ENCODE data around the gene VPS18. TPM values are rescaled to one million over a fixed set of nuclear protein-coding genes. Genes with fewer than 3 reads are reported as not detected.

The VPS18 gene
- total and polyA plus RNA-seq, 2 experiments from 2014 or later, result 5.9 to 42.5 TPM

Small RNA genes within 50 kb of the gene (small RNA-seq; reads per million reads assigned to genes)
- not detected for gene AC025166.1 (ENCODE audit: low replicate concordance)
- gene ISCA1P4 (ENCODE audit: low replicate concordance), result not detected

Other genes with a start within 250 kb of the VPS18 start
- 19.4 and 20.3 TPM in 2 replicates for gene RAD51, start 199.3 kb upstream of the VPS18 start, total RNA-seq (2014; rRNA removed; shearing (Covaris generic))
- gene RAD51, start 199.3 kb upstream of the VPS18 start, polyA plus RNA-seq (2016; fragmentation: Nextera tagmentation; extraction: Ambion mirVana), result 19.5 and 26.2 TPM in 2 replicates
- 16.4 and 17.0 TPM in 2 replicates for gene RMDN3, start 139.2 kb upstream of the VPS18 start, total RNA-seq (2014; rRNA removed; shearing (Covaris generic))
- gene RMDN3, start 139.2 kb upstream of the VPS18 start, polyA plus RNA-seq (2016; fragmentation: Nextera tagmentation; extraction: Ambion mirVana), result 13.0 and 15.6 TPM in 2 replicates
- 44.2 and 45.4 TPM in 2 replicates for gene GCHFR, start 130.4 kb upstream of the VPS18 start, total RNA-seq (2014; rRNA removed; shearing (Covaris generic))
- gene GCHFR, start 130.4 kb upstream of the VPS18 start, polyA plus RNA-seq (2016; fragmentation: Nextera tagmentation; extraction: Ambion mirVana), result 38.9 and 40.2 TPM in 2 replicates
- gene C15orf62, start 124.5 kb upstream of the VPS18 start, total RNA-seq (2014; rRNA removed; shearing (Covaris generic)), result 0.08 and 0.80 TPM in 2 replicates
- 0.16 and 0.68 TPM in 2 replicates for gene C15orf62, start 124.5 kb upstream of the VPS18 start, polyA plus RNA-seq (2016; fragmentation: Nextera tagmentation; extraction: Ambion mirVana)
- 22.7 and 23.5 TPM in 2 replicates for gene ZFYVE19, start 87.4 kb upstream of the VPS18 start, total RNA-seq (2014; rRNA removed; shearing (Covaris generic))
- gene ZFYVE19, start 87.4 kb upstream of the VPS18 start, polyA plus RNA-seq (2016; fragmentation: Nextera tagmentation; extraction: Ambion mirVana), result 8.5 and 9.8 TPM in 2 replicates
- 23.0 and 35.0 TPM in 2 replicates for gene DNAJC17, start 87.0 kb upstream of the VPS18 start, total RNA-seq (2014; rRNA removed; shearing (Covaris generic))
- gene DNAJC17, start 87.0 kb upstream of the VPS18 start, polyA plus RNA-seq (2016; fragmentation: Nextera tagmentation; extraction: Ambion mirVana), result 77.6 and 81.6 TPM in 2 replicates
- gene PPP1R14D, start 65.7 kb upstream of the VPS18 start, total RNA-seq (2014; rRNA removed; shearing (Covaris generic)), result not detected in 2 replicates
- not detected in 2 replicates for gene PPP1R14D, start 65.7 kb upstream of the VPS18 start, polyA plus RNA-seq (2016; fragmentation: Nextera tagmentation; extraction: Ambion mirVana)
- gene SPINT1, start 50.4 kb upstream of the VPS18 start, total RNA-seq (2014; rRNA removed; shearing (Covaris generic)), result 209 and 253 TPM in 2 replicates
- 38.6 and 41.3 TPM in 2 replicates for gene SPINT1, start 50.4 kb upstream of the VPS18 start, polyA plus RNA-seq (2016; fragmentation: Nextera tagmentation; extraction: Ambion mirVana)
- gene RHOV, start 20.2 kb upstream of the VPS18 start, total RNA-seq (2014; rRNA removed; shearing (Covaris generic)), result 2.9 and 4.7 TPM in 2 replicates
- gene RHOV, start 20.2 kb upstream of the VPS18 start, polyA plus RNA-seq (2016; fragmentation: Nextera tagmentation; extraction: Ambion mirVana), result 3.0 and 4.4 TPM in 2 replicates
- gene DLL4, start 34.9 kb downstream of the VPS18 start, total RNA-seq (2014; rRNA removed; shearing (Covaris generic)), result 0.31 and 0.62 TPM in 2 replicates
- gene DLL4, start 34.9 kb downstream of the VPS18 start, polyA plus RNA-seq (2016; fragmentation: Nextera tagmentation; extraction: Ambion mirVana), result 0.64 and 0.99 TPM in 2 replicates
- gene CHAC1, start 59.0 kb downstream of the VPS18 start, total RNA-seq (2014; rRNA removed; shearing (Covaris generic)), result 112 and 124 TPM in 2 replicates
- gene CHAC1, start 59.0 kb downstream of the VPS18 start, polyA plus RNA-seq (2016; fragmentation: Nextera tagmentation; extraction: Ambion mirVana), result 73.0 and 74.4 TPM in 2 replicates
- gene INO80, start 221.8 kb downstream of the VPS18 start, total RNA-seq (2014; rRNA removed; shearing (Covaris generic)), result 23.1 and 24.9 TPM in 2 replicates
- gene INO80, start 221.8 kb downstream of the VPS18 start, polyA plus RNA-seq (2016; fragmentation: Nextera tagmentation; extraction: Ambion mirVana), result 6.5 and 7.6 TPM in 2 replicates